ENCODE data around the gene ALG2.
A peak's percentile ranks its signal among the peaks of the same experiment; 100 is the strongest.

ALG2 gene

DNA sequence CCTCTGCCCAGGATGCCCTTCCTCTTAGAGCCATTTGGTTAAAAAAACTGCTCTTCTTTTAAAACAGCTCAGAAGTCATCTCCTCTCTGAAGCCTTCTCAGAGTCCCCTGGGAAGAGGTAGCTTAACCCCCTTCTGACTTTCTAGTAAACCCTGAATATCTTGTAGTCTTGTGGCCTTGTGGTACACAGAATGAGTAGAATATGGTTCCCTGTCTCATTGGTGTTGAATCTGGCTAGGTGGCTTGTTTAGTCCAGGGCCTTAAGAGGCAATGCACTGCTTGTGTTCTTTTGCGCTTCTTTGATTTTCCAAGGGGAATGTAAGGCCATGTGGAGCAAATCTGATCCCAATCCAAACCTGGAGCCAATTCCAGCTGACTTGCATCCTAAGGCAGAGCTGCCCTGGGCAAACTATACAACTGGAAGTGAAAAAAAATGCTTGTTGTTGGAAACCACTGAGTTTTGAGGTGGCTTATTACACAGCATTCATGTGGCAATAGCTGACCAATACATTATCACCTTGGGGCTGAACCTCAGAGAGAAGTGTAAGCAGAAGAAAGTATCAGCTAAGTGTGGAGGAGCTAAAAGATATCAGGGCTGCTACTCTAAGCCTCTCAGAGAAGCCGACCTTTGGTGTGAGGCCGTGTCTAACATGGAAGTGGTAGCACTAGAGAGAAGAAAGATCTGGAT is 31.0 kb downstream of the ALG2 start:
- DNase-seq (ENCODE audit: low spot score) = no peak

DNA sequence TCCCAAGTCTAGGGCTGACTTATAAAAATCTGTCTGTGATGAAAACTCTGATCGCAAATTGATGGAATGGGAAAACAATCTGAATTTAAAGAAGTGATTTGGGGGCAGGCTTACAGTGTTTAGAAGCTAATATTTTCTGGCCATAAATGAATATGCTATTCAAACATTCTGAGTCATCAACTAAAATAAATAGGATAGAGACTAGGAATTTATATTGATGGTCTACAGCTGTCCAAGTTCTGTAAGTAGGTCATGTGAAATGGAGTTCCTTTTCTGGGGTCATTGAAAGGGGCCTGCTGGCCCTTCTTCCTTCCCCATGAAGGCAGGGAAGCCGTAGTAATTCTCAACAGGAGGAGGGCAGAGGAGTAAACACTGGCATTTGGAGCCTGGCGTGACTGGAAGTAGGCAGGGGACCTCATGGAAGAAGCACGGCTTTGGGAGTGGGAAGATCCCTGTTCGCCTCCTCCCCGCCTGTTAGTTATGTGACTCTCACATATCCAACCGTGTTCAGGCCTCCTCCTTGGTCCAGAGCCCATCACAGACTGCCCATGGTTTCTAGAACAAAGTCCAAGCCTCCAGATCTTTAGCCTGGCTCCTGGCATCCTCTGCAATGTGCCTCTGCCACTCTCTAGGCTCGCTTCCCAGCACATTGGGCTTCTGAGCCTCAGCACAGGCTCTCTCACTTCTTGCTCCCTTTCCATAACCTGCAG is 31.7 kb downstream of the ALG2 start:
- DNase-seq (ENCODE audit: low spot score) = peak; percentile 90

DNA sequence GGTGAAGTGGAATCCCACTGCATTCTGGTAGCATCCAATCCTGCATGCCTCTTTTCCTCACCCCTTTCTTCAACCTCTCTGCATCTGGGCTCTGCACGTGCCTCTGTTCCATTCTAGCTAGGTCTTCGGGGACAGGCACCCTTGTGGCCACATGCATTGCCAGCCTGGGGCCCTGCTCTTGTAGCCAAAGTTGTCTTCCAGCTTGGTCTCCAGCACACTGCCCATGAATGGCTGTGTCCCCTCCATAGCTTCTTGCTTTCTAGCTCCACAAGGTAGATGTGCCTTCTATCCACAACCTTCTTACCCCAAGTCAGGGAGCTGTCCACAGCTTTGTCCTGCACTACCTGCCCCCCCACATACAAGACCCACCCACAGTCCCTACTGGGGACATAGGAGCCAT is 32.6 kb downstream of the ALG2 start:
- DNase-seq (ENCODE audit: low spot score) = no peak

DNA sequence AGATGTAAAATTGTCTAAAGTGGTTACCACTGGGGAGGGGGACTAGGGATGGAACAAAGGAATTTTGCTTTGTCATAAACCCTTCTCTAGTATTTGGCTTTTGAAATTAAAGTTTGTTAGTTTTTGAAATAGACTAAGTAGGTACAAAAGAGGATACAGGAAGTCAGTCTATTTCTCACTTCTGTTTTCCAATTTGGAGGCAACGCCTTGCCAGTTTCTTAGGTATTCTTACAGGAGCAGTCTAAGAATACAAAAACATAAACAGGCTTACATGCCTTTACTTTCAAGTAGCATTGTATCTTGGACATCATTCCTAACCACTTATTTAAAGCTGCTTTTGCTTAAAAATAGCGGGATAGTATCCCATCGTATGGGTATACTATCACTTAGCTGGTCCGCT is 34.4 kb downstream of the ALG2 start:
- DNase-seq (ENCODE audit: low spot score) = no peak

DNA sequence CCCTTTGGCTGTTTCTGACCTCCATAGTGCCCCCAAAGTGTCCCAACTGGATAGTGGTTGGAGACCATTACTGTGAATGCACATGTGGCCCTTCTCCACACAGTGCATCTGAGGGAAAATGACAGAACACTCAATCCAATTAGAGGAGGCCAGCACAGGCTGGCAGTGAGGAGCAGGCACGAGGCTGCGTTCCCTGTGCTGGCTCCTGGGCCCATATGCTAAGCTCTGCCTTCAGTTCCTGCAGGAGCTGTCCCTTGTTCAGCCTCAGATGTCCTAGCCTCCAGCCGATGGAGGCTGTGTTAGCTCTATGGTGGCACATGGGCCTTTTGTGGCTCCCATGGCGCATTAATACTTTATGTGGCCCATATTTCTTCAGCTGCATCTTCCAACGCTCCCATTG is 35.8 kb downstream of the ALG2 start:
- peak; percentile 58 for DNase-seq (ENCODE audit: low spot score)

DNA sequence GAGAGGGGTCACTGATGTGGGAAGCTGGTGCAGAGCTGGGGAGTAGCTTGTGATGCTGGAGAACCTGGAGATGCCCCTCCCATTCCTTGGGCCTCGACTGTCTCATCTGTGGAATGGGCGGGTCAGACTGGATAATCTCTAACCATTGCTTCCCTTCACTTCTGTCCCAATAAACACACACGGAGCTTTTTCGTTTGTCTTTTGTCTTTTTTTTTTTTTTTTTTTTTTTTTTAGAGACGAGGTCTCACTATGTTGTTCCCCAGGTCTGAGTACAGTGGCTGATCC is 36.5 kb downstream of the ALG2 start:
- no peak for DNase-seq (ENCODE audit: low spot score)

DNA sequence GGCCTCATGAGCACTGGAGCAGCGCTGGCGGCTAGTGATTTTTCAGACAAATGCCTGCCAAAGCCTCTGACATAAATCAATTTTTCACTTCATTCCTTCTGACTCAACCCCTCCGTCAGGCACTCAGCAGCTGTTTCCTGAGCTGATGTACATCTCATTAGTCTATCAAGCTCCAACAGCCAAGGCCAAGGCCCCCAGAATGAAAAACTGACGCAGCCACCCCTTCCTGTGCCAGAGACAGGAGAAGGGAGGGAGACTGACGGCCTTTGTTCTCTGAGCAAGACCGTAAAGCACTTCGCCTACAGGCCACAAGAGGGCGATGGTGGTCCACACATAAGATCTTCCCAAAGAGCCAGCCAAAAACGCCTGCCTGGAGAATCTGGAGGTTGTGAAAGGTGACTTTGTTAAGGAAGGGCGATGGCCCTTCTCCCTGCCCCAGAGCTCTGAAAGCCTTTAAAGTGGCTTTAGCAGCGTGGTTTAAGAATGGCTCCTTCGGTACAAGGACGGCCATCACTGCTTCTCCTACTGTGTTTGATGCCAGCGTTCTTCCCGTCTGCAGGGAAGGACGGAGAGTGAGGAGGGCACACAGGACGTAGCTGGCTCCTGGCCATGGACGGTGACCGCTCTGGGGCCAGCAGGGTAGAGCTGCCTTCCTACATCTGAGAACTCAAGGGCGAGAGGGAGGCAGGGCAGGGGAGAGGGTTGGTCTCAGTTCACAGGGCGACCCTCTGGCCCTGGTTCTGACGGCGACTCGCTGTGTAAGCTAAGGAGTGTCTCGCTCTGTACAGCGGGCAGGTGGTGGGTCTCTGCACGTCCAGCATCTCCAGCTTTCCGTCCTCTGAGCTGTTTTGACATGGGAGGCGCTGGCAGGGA is 37.0 kb downstream of the ALG2 start:
- DNase-seq (ENCODE audit: low spot score) = peak; percentile 95

DNA sequence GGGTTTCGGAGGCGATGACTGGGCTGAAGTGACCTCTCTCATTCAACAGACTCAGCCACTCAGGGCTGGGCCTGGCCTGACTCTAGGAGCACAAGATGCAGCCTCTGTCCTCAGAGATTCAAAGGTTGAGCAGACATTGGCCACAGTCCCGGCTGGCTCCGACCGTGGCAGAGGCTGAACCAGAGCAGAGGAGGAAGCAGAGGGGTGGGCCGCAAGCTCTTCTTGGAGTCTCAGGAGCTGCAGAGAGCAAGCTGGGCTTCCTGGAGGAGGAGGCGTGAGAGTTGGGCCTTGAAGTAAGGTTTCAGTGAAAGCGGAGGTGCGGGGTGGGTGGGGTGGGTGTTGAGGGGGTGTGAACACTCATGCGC is 37.6 kb downstream of the ALG2 start:
- DNase-seq (ENCODE audit: low spot score) = no peak

DNA sequence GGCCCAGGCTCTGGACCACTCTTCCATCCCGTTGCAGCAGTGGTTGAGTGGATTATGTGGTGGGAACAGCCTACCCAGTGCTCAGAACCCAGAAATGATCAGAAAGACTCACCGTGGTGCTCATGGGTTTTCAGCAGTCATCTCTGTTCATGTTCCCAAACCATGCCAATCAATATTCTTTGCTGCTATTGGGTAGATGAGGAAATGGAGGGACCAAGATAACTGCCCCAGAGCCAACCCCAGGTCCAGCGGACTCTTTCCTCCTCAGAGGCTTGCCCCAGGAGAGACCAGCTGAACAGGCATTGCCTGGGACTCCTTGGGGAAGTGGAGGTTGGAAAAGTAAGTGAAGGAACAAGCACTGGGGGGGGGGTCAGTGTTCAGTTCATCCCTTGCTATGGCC is 38.1 kb downstream of the ALG2 start:
- no peak for DNase-seq (ENCODE audit: low spot score)

DNA sequence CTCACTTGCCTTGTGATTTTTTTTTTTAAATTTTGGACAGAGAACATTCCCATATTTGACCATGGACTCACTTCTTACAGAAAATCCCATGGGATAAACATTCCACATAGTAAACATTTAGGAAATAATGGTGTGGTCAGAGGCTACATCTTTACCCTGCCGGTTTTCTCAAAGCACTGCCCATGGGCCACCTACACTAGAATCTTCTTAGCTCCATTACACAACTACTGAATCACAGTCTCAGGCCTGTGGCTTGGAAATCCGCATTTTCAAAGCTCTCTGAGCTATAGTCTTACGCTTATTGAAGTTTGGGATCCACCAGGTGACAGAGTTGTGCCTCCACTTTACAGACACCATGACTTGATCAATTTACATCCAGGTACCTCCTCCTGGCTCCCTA is 39.4 kb downstream of the ALG2 start:
- no peak for DNase-seq (ENCODE audit: low spot score)

DNA sequence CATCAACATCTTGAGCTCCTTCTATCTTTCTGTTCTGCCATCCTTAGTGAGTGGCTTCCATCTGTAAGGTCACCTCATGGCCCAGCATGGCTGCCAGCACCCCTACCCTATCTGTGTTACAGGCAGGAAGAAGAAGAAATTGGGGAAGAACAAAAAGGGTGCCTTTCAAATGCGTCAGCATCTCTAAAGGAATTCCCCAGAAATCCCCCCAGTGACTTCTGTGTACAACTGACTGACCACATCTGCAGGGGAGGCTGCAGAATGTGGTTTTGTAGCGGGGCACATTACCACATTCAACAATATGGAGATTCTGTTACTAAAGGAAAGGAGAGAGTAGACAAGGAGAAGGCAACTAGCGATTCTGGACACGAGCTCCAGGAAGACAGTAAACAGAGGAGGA is 40.1 kb downstream of the ALG2 start:
- no peak for DNase-seq (ENCODE audit: low spot score)

DNA sequence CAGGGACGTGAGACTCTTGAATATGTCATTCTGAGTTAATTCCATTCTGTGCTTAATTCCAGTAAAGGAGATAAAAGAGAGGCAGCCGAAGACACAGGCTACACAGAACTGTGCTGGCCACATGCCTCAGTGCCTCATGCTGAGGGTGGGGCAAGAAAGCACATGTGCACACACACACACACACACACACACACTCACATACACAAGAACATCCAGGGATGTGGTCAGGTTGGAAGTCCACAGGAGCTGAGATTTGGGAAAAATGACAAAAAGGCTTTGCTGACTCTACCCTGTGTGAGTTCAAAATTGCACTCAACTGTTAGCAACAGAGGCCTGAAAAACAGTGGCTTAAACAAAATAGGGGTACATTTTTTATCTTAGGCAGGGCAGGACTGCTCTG is 40.5 kb downstream of the ALG2 start:
- DNase-seq (ENCODE audit: low spot score) = no peak

DNA sequence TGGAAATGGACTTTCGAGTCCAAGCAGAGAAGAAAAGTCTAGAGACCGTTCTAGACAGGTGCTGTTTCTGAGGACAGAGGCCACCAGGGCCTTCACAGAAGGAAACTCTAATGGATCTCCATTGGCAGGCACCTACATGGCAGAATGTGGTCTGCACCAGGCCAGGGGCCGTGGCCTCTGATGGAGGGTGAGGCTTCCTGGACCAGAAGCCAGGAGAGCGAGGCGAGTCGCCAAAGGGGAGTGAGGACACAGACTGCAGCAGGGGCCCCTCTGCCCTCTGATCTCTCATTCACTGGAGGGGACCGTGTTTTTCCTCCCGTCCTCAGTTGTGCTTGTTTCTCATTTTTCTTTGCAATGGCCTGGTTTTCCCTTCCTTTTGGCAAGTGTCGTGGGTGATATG is 41.1 kb downstream of the ALG2 start:
- DNase-seq (ENCODE audit: low spot score) = no peak

DNA sequence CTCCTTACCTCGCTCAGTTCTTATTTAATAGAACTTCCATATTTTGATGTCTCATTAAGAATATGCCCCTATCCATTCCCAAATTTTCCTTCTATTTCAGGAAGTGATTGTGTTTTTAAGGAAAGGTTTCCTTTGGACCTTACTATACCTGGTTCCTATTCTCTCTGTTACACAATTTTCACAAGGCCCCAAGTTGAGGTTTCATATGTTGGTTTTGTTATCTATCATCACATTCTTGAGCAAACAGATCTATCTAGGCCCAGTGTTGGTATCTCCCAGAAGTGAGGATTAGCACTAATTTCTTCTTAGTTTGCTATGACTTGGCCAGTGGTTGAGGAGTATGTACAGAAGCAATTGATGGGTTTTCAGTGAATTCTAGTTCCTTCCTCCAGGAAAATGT is 41.5 kb downstream of the ALG2 start:
- no peak for DNase-seq (ENCODE audit: low spot score)

DNA sequence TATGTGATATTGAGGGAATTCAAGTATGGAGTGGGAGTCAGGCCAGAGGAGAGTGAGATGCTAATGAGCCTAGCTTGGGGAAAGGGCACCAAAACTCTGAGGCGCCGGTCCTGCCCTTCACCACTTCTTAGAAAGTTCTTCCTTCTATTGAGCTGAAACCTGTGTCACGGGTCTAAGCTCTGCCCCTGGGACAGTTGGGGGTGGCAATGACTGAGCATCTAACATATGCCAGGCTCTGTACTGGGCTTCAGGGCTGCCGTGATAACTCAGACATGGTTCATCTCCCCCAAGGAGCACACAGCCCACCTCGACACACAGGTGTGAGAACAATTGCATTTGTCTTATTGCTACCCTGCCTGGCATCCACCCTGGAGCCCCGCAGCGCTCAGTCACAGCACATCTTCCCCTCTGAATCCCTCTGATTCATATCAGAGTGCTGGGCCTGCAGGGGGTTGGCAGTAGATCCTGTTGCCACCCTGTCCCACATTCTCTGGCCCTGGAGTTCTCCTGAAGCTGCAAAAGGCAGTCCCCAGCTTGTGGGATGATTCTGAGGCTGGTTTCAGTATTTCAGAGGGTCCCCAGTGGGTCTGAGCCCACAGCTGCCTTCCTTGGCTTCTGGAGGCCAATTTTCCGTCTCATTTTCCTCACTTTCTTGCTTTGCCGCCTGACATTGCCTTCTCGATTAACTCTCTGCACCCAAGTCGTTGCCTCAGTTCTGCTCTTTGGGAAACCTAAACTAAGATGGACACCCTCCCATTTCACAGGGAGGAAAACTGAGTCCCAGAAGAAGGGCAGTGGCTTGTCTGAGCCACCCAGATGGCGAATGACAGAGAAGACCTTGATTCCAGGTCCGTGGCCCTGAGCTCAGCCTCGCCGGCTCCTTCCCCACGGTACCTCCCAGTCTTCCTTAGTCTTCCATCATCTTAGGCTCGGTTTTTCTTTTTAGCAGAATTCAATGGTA is 42.5 kb downstream of the ALG2 start:
- no peak for DNase-seq (ENCODE audit: low spot score)

DNA sequence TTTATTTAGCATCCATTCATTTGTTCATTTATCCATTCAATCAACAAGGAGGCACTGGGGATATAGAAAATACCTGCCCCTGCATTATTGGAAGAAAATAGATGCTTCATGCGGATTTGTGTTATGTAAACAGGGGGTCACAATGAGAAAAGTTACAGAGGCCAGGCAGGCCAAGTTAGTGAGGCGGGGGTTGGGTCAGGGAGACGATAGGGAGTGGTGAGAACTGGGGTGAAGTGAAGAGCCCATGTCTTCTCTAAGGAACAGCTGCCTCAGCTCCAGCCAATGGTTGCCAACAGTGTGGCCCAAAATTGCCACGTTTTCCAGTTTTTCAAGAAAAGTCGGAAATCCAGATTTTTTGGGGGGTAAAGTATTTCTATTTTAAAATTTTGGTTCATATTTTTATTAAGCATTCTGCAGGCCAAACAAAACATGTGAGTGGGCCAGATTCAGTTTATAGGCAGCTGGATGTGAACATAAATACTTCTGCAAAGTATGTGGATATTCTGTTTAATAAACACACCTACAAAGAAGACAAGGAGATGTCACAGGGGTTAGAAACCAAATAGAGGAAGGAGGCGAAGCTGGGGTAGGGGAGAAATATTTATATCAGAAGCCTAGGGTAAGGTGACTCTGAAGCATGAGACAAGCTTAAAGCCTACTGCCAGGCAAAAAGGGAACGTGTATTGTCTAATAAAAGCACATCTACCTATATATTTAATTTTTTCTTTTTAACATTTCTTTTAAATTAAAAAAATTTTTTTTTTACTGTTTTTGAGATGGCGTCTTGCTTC is 44.0 kb downstream of the ALG2 start:
- no peak for DNase-seq (ENCODE audit: low spot score)

DNA sequence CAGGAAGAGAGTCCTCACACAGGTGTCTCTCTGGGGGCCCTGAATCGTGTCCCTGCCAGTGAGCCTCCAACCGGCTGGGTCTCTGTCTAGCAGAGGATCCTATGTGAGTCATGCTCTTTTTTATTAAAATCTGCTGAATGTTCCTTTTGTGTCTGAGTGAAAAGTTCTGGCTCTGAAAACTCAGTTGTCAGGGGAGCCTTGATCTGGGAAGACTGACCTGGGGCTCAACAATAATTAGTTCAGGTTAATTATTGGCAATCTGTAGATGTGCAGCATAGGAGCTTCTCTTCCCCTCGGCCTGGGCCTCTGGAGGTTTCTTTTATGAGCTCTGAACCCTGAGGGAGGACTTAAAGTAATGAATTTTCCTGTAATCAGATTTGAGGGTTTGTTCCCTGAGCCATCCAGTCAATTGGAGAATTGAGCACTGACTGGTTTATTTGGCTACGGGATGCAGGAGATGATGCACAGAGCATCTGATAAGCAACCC is 45.2 kb downstream of the ALG2 start:
- no peak for DNase-seq (ENCODE audit: low spot score)

DNA sequence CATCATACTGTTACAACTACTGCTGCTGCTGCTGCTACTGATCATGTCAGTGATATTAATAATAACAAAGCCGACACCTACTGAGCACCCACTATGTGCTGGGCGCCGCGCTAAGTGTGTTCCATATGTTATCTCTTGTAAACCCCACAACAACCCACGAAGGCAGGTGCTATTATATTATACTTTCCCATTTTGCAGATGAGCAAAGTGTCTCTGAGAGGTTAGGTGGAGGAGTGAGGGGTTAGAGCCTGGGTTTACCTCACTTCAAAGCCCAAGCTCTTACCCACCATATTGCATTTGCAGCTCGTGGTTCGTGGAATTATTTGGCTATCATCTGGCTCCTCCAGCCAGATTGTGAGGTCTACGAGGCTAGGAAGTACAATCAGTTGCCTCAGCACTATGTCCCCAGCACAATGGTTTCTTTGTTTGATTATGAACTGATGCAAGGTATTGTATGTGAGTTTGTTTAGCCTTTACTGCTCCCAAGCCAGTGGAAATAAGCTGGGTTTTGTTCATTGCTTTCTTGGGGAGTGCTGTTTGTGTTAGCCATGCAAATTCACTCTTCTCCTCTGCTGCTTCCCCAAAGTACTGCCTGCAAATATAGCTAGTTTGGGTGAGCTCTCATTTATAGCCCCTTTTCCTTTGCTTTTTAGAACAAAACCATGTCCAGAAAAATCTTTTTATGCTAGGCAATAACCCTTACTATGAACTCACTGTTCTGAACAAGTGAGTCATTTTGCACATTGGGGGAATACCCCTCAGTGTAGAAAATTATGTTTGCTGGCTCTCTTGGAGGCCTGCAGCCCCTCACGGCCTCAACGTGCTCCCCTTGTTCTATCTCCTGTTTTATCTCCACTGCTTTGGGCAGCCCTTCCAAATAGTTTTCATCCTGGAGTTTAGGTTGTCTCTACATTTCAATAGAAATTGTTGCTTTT is 47.9 kb downstream of the ALG2 start:
- DNase-seq (ENCODE audit: low spot score) = no peak

DNA sequence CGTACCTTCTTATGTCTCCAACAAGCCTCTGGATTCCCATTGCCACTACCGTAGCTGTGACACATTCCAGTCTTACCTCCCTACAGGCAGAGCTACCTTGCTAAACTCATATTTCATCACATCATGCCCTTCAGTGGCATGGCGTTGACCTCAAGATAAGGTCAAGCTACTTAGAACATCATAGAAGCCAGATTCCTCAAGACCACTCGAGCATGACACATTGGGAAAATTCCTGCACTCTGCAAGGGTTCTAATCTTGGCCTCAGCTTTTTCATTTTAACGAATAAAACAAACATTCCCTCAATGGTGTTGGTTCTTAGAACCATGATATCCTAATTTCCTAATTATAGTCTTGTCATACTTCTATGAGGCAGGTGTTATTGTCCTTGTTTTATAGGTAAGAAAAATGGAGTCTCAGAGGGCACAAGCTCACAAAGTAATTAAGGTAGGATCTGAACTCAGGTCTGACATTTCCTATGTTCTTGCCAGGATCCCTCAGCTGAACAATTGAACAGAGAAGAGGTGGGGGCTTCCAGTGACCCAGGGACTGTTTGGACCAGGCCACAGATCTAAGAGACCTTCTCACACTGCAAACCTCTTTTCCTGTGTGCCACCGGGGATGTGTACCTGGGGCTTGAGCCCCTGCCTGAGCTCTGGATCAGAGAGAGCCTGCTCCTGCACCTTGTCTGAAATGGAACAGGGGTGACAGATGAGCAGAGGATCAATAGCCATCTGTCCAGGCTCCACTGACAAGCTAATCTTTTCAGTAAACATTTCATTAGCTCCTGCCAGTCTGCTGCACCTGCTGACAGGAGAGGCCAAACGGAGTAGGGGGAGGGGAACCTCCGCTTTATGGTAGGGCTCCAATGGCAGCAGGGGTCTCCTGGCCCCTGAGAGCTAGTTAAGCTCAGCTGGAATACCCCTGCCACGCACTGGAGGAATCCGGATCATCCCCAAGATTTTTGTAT is 49.3 kb downstream of the ALG2 start:
- no peak for DNase-seq (ENCODE audit: low spot score)

All from cerebellar cortex (tissue), 1 donor.